CD14-positive monocyte (primary cell): ENCODE results near the gene ANKRD17. TPM values are rescaled to one million over a fixed set of nuclear protein-coding genes. Genes with fewer than 3 reads are reported as not detected.
A peak's percentile ranks its signal among the peaks of the same experiment; 100 is the strongest.

ENCODE experiments used
- DNase-seq, 3 donors: peaks; one replicate each; pipeline ENCODE4 v3.0.0-alpha.2; 2011 to 2022
- H2AFZ ChIP-seq: 2 replicates; pipeline ENCODE4 v1.6.0; 2012; ENCODE audit warnings: mild to moderate bottlenecking, low read depth, low read length, inconsistent platforms; ENCODE audit not compliant: insufficient read depth, poor library complexity, severe bottlenecking
- H3K27ac ChIP-seq, 2 donors: 1 replicate in 1 of 2; 2 replicates in 1 of 2; pipeline ENCODE4 v1.5.1; 2012 to 2013; ENCODE audit warnings: low read length in 2 of 2, control low read depth in 1 of 2, inconsistent platforms in 1 of 2, low read depth in 1 of 2, mild to moderate bottlenecking in 1 of 2
- H3K27me3 ChIP-seq, 2 donors: one replicate each; pipeline versions ENCODE4 v1.6.0 to v1.6.1; 2011 to 2013; ENCODE audit warnings: low read length in 2 of 2; ENCODE audit not compliant: control insufficient read depth in 2 of 2, insufficient read depth in 2 of 2
- H3K36me3 ChIP-seq, 2 donors: replicated peaks in 1 of 2; 1 replicate in 1 of 2; 2 replicates in 1 of 2; pipeline versions ENCODE4 v1.5.1 to v1.6.1; 2012 to 2013; ENCODE audit warnings: low read length in 2 of 2, control low read depth in 1 of 2, inconsistent platforms in 1 of 2, mild to moderate bottlenecking in 1 of 2; ENCODE audit not compliant: insufficient read depth in 2 of 2, control insufficient read depth in 1 of 2
- H3K4me1 ChIP-seq, 2 donors: 1 replicate in 1 of 2; 2 replicates in 1 of 2; pipeline versions ENCODE4 v1.5.1 to v1.6.1; 2012 to 2013; ENCODE audit warnings: low read length in 2 of 2, control low read depth in 1 of 2, inconsistent platforms in 1 of 2, mild to moderate bottlenecking in 1 of 2, moderate library complexity in 1 of 2; ENCODE audit not compliant: insufficient read depth in 2 of 2, control insufficient read depth in 1 of 2
- H3K4me2 ChIP-seq: replicated peaks from 2 replicates; pipeline ENCODE3; 2012; ENCODE audit warnings: low read length, moderate library complexity, mild to moderate bottlenecking; ENCODE audit not compliant: poor library complexity, severe bottlenecking; ENCODE audit errors: extremely low read depth
- H3K4me3 ChIP-seq, 3 experiments: fragments of 200-600 bp in 1 of 3; sonication (generic) in 1 of 3; replicated peaks in 1 of 3; 1 replicate in 2 of 3; 2 replicates in 1 of 3; pipeline ENCODE4 v1.5.1; 2011 to 2013; ENCODE audit warnings: low read length in 3 of 3, mild to moderate bottlenecking in 3 of 3, control low read depth in 2 of 3, low read depth in 2 of 3, inconsistent platforms in 1 of 3, moderate library complexity in 1 of 3
- H3K79me2 ChIP-seq: 2 replicates; pipeline ENCODE4 v1.6.0; 2012; ENCODE audit warnings: mild to moderate bottlenecking, control low read depth, inconsistent platforms, low read length, moderate library complexity; ENCODE audit not compliant: insufficient read depth
- H3K9ac ChIP-seq: 2 replicates; pipeline ENCODE4 v1.6.0; 2017; ENCODE audit warnings: low read length, mild to moderate bottlenecking; ENCODE audit not compliant: insufficient read depth, poor library complexity, severe bottlenecking
- H3K9me3 ChIP-seq, 2 donors: replicated peaks in 1 of 2; 1 replicate in 1 of 2; 2 replicates in 1 of 2; pipeline versions ENCODE4 v1.5.1 to v1.6.1; 2012 to 2013; ENCODE audit warnings: low read length in 2 of 2, control low read depth in 1 of 2; ENCODE audit not compliant: control insufficient read depth in 1 of 2, insufficient read depth in 1 of 2
- H4K20me1 ChIP-seq: 2 replicates; pipeline ENCODE4 v1.6.0; 2012; ENCODE audit warnings: mild to moderate bottlenecking, low read length, control low read depth, moderate library complexity; ENCODE audit not compliant: insufficient read depth
- H3K27ac Mint-ChIP-seq, 7 donors: one replicate each; pipeline ENCODE4 v1.8.0; 2020; ENCODE audit warnings: mild to moderate bottlenecking in 7 of 7, mixed read lengths in 7 of 7, moderate library complexity in 6 of 7, inconsistent platforms in 2 of 7
- H3K27me3 Mint-ChIP-seq, 3 donors: one replicate each; pipeline ENCODE4 v1.8.0; 2021 to 2022; ENCODE audit warnings: low read depth in 3 of 3, mild to moderate bottlenecking in 3 of 3, mixed read lengths in 3 of 3, moderate library complexity in 3 of 3, inconsistent platforms in 1 of 3
- H3K36me3 Mint-ChIP-seq, 2 donors: one replicate each; pipeline ENCODE4 v1.8.0; 2020; ENCODE audit warnings: mixed read lengths in 2 of 2, inconsistent platforms in 1 of 2, mild to moderate bottlenecking in 1 of 2
- H3K4me1 Mint-ChIP-seq: one replicate; pipeline ENCODE4 v1.8.0; 2020; ENCODE audit warnings: mild to moderate bottlenecking, mixed read lengths
- H3K4me3 Mint-ChIP-seq, 2 donors: one replicate each; pipeline ENCODE4 v1.8.0; 2020; ENCODE audit warnings: mild to moderate bottlenecking in 2 of 2, mixed read lengths in 2 of 2, moderate library complexity in 1 of 2
- H3K9me3 Mint-ChIP-seq, 7 donors: one replicate each; pipeline ENCODE4 v1.8.0; 2020 to 2022; ENCODE audit warnings: mixed read lengths in 7 of 7, mild to moderate bottlenecking in 6 of 7, moderate library complexity in 6 of 7, inconsistent platforms in 2 of 7
- WGBS: methylation state at CpG from one replicate; pipeline ENCODE4 v1.1.5; 2013; ENCODE audit warnings: missing lambda C conversion rate; ENCODE audit not compliant: insufficient coverage; 5-methylcytosine and 5-hydroxymethylcytosine counted together
- intact Hi-C, 2 donors: fragments of 100-400 bp; cut with micrococcal nuclease; formaldehyde crosslinking; loops; one replicate each; pipeline versions ENCODE4 v1.15.0 to v1.15.1; 2023
- polyA plus RNA-seq, 3 donors: library from polyadenylated mRNA; depleted of rRNA in 1 of 3; unstranded in 2 of 3; stranded (reverse) in 1 of 3; fragments of 300-500 nt in 2 of 3; fragments of >200 nt in 1 of 3; fragmentation: Illumina TruSeq in 2 of 3; gene quantifications; 1 replicate in 2 of 3; 2 replicates in 1 of 3; pipeline ENCODE4 v1.2.3, GENCODE V29; 2012 to 2021
- TF ChIP-seq, protein P1 (sequence below): fragments of 200-600 bp; IDR thresholded peaks from one replicate; pipeline ENCODE4 v1.8.0; 2022; ENCODE audit warnings: antibody characterized with exemption, mild to moderate bottlenecking

Gene ANKRD17
- polyA plus RNA-seq, 3 donors = 5.3 to 18.9 (median 9.0) TPM

- Histone ChIP-seq H3K9me3 (no peaks in the 10 kb centered on the region), H3K27me3 (no peaks in the 10 kb centered on the region), H3K79me2 (peaks cover 82% of the 10 kb centered on the region), H2AFZ (no peak overlapping the region), H3K4me3 (no peak overlapping the region), H3K36me3 (peaks cover 11 to 44% of the 10 kb centered on the region in 2 donors), H3K4me1 (peaks cover 5 to 21% of the 10 kb centered on the region in 2 donors), H3K9ac (no peak overlapping the region), H3K27ac (peak overlapping the region in 1 of 2 donors; percentile 6), H3K4me2 (no peak overlapping the region), H4K20me1 (peaks cover 67% of the 10 kb centered on the region)
- Mint-ChIP-seq H3K27me3 (no peaks in the 10 kb centered on the region), H3K4me1 (peaks cover 31% of the 10 kb centered on the region), H3K9me3 (peaks cover 0 to 7% (median 1%) of the 10 kb centered on the region in 7 donors), H3K4me3 (no peak overlapping the region), H3K36me3 (peaks cover 34 to 44% of the 10 kb centered on the region in 2 donors), H3K27ac (peak overlapping the region in 2 of 7 donors; percentile 7 to 42)
- WGBS = no CpG with 5 or more reads among the region's 5 CpGs
- TF ChIP-seq, protein P1, sequence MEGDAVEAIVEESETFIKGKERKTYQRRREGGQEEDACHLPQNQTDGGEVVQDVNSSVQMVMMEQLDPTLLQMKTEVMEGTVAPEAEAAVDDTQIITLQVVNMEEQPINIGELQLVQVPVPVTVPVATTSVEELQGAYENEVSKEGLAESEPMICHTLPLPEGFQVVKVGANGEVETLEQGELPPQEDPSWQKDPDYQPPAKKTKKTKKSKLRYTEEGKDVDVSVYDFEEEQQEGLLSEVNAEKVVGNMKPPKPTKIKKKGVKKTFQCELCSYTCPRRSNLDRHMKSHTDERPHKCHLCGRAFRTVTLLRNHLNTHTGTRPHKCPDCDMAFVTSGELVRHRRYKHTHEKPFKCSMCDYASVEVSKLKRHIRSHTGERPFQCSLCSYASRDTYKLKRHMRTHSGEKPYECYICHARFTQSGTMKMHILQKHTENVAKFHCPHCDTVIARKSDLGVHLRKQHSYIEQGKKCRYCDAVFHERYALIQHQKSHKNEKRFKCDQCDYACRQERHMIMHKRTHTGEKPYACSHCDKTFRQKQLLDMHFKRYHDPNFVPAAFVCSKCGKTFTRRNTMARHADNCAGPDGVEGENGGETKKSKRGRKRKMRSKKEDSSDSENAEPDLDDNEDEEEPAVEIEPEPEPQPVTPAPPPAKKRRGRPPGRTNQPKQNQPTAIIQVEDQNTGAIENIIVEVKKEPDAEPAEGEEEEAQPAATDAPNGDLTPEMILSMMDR = no peak
- intact Hi-C loops = no loop called here
- no peak for DNase-seq
Measured at GRCh38 chr4:73178389-73178788, 80.2 kb downstream of the ANKRD17 start.

DNA sequence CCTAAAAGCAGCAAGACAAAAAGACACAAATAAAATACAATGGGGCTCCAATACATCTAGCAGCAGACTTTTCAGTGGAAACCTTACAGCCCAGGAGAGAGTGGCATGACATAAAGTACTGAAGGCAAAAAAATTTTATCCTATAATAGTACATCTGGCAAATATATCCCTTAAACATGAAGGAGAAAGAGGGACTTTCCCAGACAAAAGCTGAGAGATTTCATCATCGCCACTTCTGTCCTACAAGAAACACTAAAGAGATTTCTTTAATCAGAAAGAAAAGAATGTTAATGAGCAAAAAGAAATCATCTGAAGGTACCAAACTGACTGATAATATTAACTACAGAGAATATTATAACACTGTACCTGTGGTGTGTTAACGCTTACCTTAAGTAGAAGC lies 86.4 kb downstream of the ANKRD17 start:
- Histone ChIP-seq H3K4me1 (no peaks in the 10 kb centered on the region), H4K20me1 (peaks cover 65% of the 10 kb centered on the region), H3K4me2 (no peak overlapping the region), H3K36me3 (peaks cover 39 to 96% of the 10 kb centered on the region in 2 donors), H3K79me2 (peaks cover 68% of the 10 kb centered on the region), H3K9ac (no peak overlapping the region), H2AFZ (no peak overlapping the region), H3K9me3 (peaks cover 0 to 3% of the 10 kb centered on the region in 2 donors), H3K27ac (peak overlapping the region in 1 of 2 donors; percentile 42), H3K27me3 (no peaks in the 10 kb centered on the region), H3K4me3 (no peak overlapping the region)
- H3K4me3 Mint-ChIP-seq = no peak overlapping the region
- DNase-seq = peak in 1 of 3 donors; percentile 7
- peaks cover 73 to 88% of the 10 kb centered on the region in 2 donors for H3K36me3 Mint-ChIP-seq
- peaks cover 13% of the 10 kb centered on the region for H3K4me1 Mint-ChIP-seq
- WGBS = no CpG with 5 or more reads among the region's 2 CpGs
- TF ChIP-seq, protein P1 = no peak
- H3K27me3 Mint-ChIP-seq = peaks cover 0 to 1% (median 0%) of the 10 kb centered on the region in 3 donors
- H3K27ac Mint-ChIP-seq = peak overlapping the region in 1 of 7 donors; percentile 0
- peaks cover 0 to 9% (median 2%) of the 10 kb centered on the region in 7 donors for H3K9me3 Mint-ChIP-seq
- intact Hi-C loops = no loop called here
